Endothelial cell of umbilical vein (primary cell): Measurements from ENCODE around the gene PKP4.

Source experiments
- EZH2 ChIP-seq: IDR thresholded peaks from 2 replicates; pipeline ENCODE4 v1.6.1; 2012; ENCODE audit warnings: borderline replicate concordance, low read depth, mild to moderate bottlenecking, moderate library complexity, low read length, inconsistent platforms; ENCODE audit not compliant: severe bottlenecking
- MYC ChIP-seq: IDR thresholded peaks from one replicate; pipeline ENCODE4 v1.6.1; 2011; ENCODE audit warnings: mild to moderate bottlenecking, low read depth, low read length
- POLR2A ChIP-seq: IDR thresholded peaks from 2 replicates; pipeline ENCODE4 v1.6.1; 2012; ENCODE audit warnings: low read depth, mild to moderate bottlenecking, control low read depth, low read length
- POLR2AphosphoS5 ChIP-seq: IDR thresholded peaks from 2 replicates; pipeline ENCODE4 v1.6.1; 2012; ENCODE audit warnings: low read depth, mild to moderate bottlenecking, control low read depth, low read length, moderate library complexity; ENCODE audit not compliant: insufficient read depth
- TF ChIP-seq, protein P1 (sequence below), 2 donors: IDR thresholded peaks; 1 replicate in 1 of 2; 2 replicates in 1 of 2; pipeline ENCODE4 v1.5.1; 2011; ENCODE audit warnings: low read length in 2 of 2, mild to moderate bottlenecking in 2 of 2, moderate library complexity in 2 of 2, control low read depth in 1 of 2, inconsistent platforms in 1 of 2, low read depth in 1 of 2; ENCODE audit not compliant: insufficient read depth in 1 of 2; ENCODE audit errors: extremely low read depth in 1 of 2

DNA sequence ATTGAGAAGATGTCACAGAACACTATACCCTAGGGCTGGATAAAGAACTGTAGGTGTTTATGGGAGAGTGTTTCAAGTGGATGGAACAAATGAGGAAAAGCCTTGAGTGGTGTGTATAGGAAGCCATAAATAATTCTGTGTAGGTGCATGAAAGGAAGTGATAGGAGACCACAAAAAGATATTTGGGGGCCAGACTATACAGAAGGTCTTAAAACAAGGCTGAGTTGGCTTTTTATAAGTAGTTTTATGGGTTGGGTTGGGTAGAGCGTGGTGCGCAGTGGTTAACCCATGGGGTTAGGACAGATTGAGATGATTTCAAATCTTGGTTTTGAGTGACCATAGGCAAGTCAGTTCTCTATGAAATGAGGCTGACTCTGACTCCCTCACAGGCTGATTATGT, 110.5 kb downstream of the PKP4 start:
- TF ChIP-seq, protein P1, sequence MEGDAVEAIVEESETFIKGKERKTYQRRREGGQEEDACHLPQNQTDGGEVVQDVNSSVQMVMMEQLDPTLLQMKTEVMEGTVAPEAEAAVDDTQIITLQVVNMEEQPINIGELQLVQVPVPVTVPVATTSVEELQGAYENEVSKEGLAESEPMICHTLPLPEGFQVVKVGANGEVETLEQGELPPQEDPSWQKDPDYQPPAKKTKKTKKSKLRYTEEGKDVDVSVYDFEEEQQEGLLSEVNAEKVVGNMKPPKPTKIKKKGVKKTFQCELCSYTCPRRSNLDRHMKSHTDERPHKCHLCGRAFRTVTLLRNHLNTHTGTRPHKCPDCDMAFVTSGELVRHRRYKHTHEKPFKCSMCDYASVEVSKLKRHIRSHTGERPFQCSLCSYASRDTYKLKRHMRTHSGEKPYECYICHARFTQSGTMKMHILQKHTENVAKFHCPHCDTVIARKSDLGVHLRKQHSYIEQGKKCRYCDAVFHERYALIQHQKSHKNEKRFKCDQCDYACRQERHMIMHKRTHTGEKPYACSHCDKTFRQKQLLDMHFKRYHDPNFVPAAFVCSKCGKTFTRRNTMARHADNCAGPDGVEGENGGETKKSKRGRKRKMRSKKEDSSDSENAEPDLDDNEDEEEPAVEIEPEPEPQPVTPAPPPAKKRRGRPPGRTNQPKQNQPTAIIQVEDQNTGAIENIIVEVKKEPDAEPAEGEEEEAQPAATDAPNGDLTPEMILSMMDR (IDR thresholded peaks at IDR 0.05; ENCODE audit: extremely low read depth in 1 of 2, insufficient read depth in 1 of 2, low read depth in 1 of 2, low read length in 2 of 2): no peak
- no peak for TF ChIP-seq EZH2
- no peak for TF ChIP-seq POLR2A
- TF ChIP-seq POLR2AphosphoS5: no peak
- no peak for TF ChIP-seq MYC
